Activated naive CD4-positive, alpha-beta T cell treated with anti-CD3 and anti-CD28 coated beads for 36 hours (primary cell): ENCODE results near the gene MRPS27. TPM values are rescaled to one million over a fixed set of nuclear protein-coding genes. Genes with fewer than 3 reads are reported as not detected.

Source experiments
- CTCF ChIA-PET: fragments of 350-600 bp; sonication (Branson Sonifier 250); formaldehyde crosslinking; loops from one replicate; lab custom pipeline; 2021; ENCODE audit warnings: antibody characterized with exemption; lab: Charles Lee
- DNase-seq: peaks from one replicate; pipeline ENCODE4 v3.0.0-alpha.2; 2020
- H3K27ac Mint-ChIP-seq: one replicate; pipeline ENCODE4 v1.8.0; 2021; ENCODE audit warnings: mild to moderate bottlenecking, mixed read lengths
- H3K27me3 Mint-ChIP-seq: one replicate; pipeline ENCODE4 v1.8.0; 2021; ENCODE audit warnings: low read depth, mixed read lengths
- H3K36me3 Mint-ChIP-seq: one replicate; pipeline ENCODE4 v1.8.0; 2021; ENCODE audit warnings: low read depth, mixed read lengths
- H3K4me1 Mint-ChIP-seq: one replicate; pipeline ENCODE4 v1.8.0; 2021; ENCODE audit warnings: low read depth, mixed read lengths
- H3K4me3 Mint-ChIP-seq: one replicate; pipeline ENCODE4 v1.8.0; 2021; ENCODE audit warnings: mild to moderate bottlenecking, moderate library complexity, mixed read lengths
- H3K9me3 Mint-ChIP-seq: one replicate; pipeline ENCODE4 v1.8.0; 2021; ENCODE audit warnings: mixed read lengths
- intact Hi-C: fragments of 100-400 bp; cut with micrococcal nuclease; formaldehyde crosslinking; loops from one replicate; pipeline ENCODE4 v1.15.1; 2023
- total RNA-seq, 2 experiments: library from RNA; stranded (reverse); gene quantifications; one replicate each; pipeline ENCODE4 v1.2.3, GENCODE V29; 2021

The MRPS27 gene
- total RNA-seq, 2 experiments from 2014 or later = 86.0 to 95.8 TPM

GRCh38 chr5:72269411-72269780 lies 50.6 kb downstream of the MRPS27 start:
- Mint-ChIP-seq H3K27me3 (no peaks in the 10 kb centered on the region), H3K4me3 (no peak overlapping the region), H3K27ac (no peak overlapping the region), H3K4me1 (peaks cover 4% of the 10 kb centered on the region), H3K36me3 (peaks cover 20% of the 10 kb centered on the region), H3K9me3 (no peaks in the 10 kb centered on the region)
- no peak for DNase-seq
- CTCF ChIA-PET = interaction anchor here (0.6 to 1.6 kb wide), 5 partner anchors 14 to 460 kb away, joined by 3 to 4 read pairs (median 3); no protein-coding TSS in a partner anchor
- intact Hi-C loops = loop anchor here (2.0 to 5.0 kb wide), 2 partner anchors 131 to 487 kb away; no protein-coding TSS in a partner anchor

GRCh38 chr5:72268753-72269410 lies 51.2 kb downstream of the MRPS27 start:
- Mint-ChIP-seq H3K27me3 (no peaks in the 10 kb centered on the region), H3K36me3 (peaks cover 20% of the 10 kb centered on the region), H3K4me1 (peaks cover 4% of the 10 kb centered on the region), H3K9me3 (no peaks in the 10 kb centered on the region), H3K4me3 (no peak overlapping the region), H3K27ac (no peak overlapping the region)
- CTCF ChIA-PET = interaction anchor here (0.6 to 1.6 kb wide), 5 partner anchors 14 to 124 kb away, joined by 3 to 4 read pairs (median 3); no protein-coding TSS in a partner anchor
- intact Hi-C loops = loop anchor here (2.0 to 5.0 kb wide), 2 partner anchors 130 to 487 kb away; no protein-coding TSS in a partner anchor
- peak; percentile 58 for DNase-seq

GRCh38 chr5:72268260-72268659 lies 51.8 kb downstream of the MRPS27 start:
- H3K4me3 Mint-ChIP-seq = no peak overlapping the region
- peaks cover 20% of the 10 kb centered on the region for H3K36me3 Mint-ChIP-seq
- no peaks in the 10 kb centered on the region for H3K27me3 Mint-ChIP-seq
- DNase-seq = no peak
- H3K27ac Mint-ChIP-seq = no peak overlapping the region
- CTCF ChIA-PET = interaction anchor here (0.8 to 1.6 kb wide), 4 partner anchors 15 to 569 kb away, joined by 3 to 4 read pairs (median 4); no protein-coding TSS in a partner anchor
- intact Hi-C loops = loop anchor here (2.0 to 5.0 kb wide), 2 partner anchors 129 to 486 kb away; no protein-coding TSS in a partner anchor
- peaks cover 7% of the 10 kb centered on the region for H3K4me1 Mint-ChIP-seq
- no peaks in the 10 kb centered on the region for H3K9me3 Mint-ChIP-seq

- no peak for DNase-seq
- Mint-ChIP-seq H3K9me3 (no peaks in the 10 kb centered on the region), H3K36me3 (peaks cover 21% of the 10 kb centered on the region), H3K27me3 (no peaks in the 10 kb centered on the region), H3K27ac (no peak overlapping the region), H3K4me1 (peaks cover 10% of the 10 kb centered on the region), H3K4me3 (no peak overlapping the region)
- intact Hi-C loops = loop anchor here (2.0 to 5.0 kb wide), 2 partner anchors 129 to 485 kb away; no protein-coding TSS in a partner anchor
- CTCF ChIA-PET = interaction anchor here (0.6 to 1.3 kb wide), 4 partner anchors 8 to 569 kb away, joined by 3 to 5 read pairs (median 4); no protein-coding TSS in a partner anchor
These were observed 52.4 kb downstream of the MRPS27 start for GRCh38 chr5:72267685-72268084.

- no peak overlapping the region for H3K4me3 Mint-ChIP-seq
- no peaks in the 10 kb centered on the region for H3K27me3 Mint-ChIP-seq
- peaks cover 20% of the 10 kb centered on the region for H3K36me3 Mint-ChIP-seq
- no peak for DNase-seq
- H3K9me3 Mint-ChIP-seq = no peaks in the 10 kb centered on the region
- CTCF ChIA-PET = interaction anchor here (0.6 kb wide), 1 partner anchor 7 kb away, joined by 5 read pairs; no protein-coding TSS in a partner anchor
- no peak overlapping the region for H3K27ac Mint-ChIP-seq
- peaks cover 8% of the 10 kb centered on the region for H3K4me1 Mint-ChIP-seq
- intact Hi-C loops = loop anchor here (5.0 kb wide), 1 partner anchor 485 kb away; no protein-coding TSS in a partner anchor
These were observed 53.2 kb downstream of the MRPS27 start for GRCh38 chr5:72266862-72267261.

GRCh38 chr5:72265032-72265877 lies 54.8 kb downstream of the MRPS27 start:
- H3K27me3 Mint-ChIP-seq = no peaks in the 10 kb centered on the region
- no peak for DNase-seq
- H3K36me3 Mint-ChIP-seq = peaks cover 21% of the 10 kb centered on the region
- H3K9me3 Mint-ChIP-seq = no peaks in the 10 kb centered on the region
- no peak overlapping the region for H3K4me3 Mint-ChIP-seq
- H3K4me1 Mint-ChIP-seq = peaks cover 8% of the 10 kb centered on the region
- no peak overlapping the region for H3K27ac Mint-ChIP-seq
- CTCF ChIA-PET = no interaction called here
- intact Hi-C loops = loop anchor here (5.0 kb wide), 1 partner anchor 483 kb away; no protein-coding TSS in a partner anchor

GRCh38 chr5:72256536-72256935 lies 63.5 kb downstream of the MRPS27 start:
- H3K27ac Mint-ChIP-seq = no peak overlapping the region
- no peak for DNase-seq
- H3K27me3 Mint-ChIP-seq = no peaks in the 10 kb centered on the region
- H3K36me3 Mint-ChIP-seq = peaks cover 27% of the 10 kb centered on the region
- no peak overlapping the region for H3K4me3 Mint-ChIP-seq
- intact Hi-C loops = no loop called here
- peaks cover 6% of the 10 kb centered on the region for H3K4me1 Mint-ChIP-seq
- no peaks in the 10 kb centered on the region for H3K9me3 Mint-ChIP-seq
- CTCF ChIA-PET = no interaction called here

- no peak for DNase-seq
- peaks cover 23% of the 10 kb centered on the region for H3K36me3 Mint-ChIP-seq
- no peaks in the 10 kb centered on the region for H3K27me3 Mint-ChIP-seq
- H3K9me3 Mint-ChIP-seq = no peaks in the 10 kb centered on the region
- no peak overlapping the region for H3K27ac Mint-ChIP-seq
- H3K4me3 Mint-ChIP-seq = no peak overlapping the region
- H3K4me1 Mint-ChIP-seq = peaks cover 6% of the 10 kb centered on the region
- intact Hi-C loops = no loop called here
- CTCF ChIA-PET = no interaction called here
These were observed 64.4 kb downstream of the MRPS27 start for GRCh38 chr5:72255670-72256069.

- intact Hi-C loops = no loop called here
- Mint-ChIP-seq H3K4me3 (no peak overlapping the region), H3K36me3 (peaks cover 24% of the 10 kb centered on the region), H3K9me3 (no peaks in the 10 kb centered on the region), H3K27me3 (no peaks in the 10 kb centered on the region), H3K27ac (no peak overlapping the region), H3K4me1 (peaks cover 7% of the 10 kb centered on the region)
- CTCF ChIA-PET = interaction anchor here (0.6 kb wide), 1 partner anchor 26 kb away, joined by 3 read pairs; no protein-coding TSS in a partner anchor
- DNase-seq = no peak
These were observed 64.8 kb downstream of the MRPS27 start for GRCh38 chr5:72255237-72255636.

GRCh38 chr5:72252574-72253155 lies 67.4 kb downstream of the MRPS27 start:
- Mint-ChIP-seq H3K27me3 (no peaks in the 10 kb centered on the region), H3K27ac (no peak overlapping the region), H3K4me1 (peaks cover 18% of the 10 kb centered on the region), H3K9me3 (no peaks in the 10 kb centered on the region), H3K36me3 (peaks cover 20% of the 10 kb centered on the region), H3K4me3 (no peak overlapping the region)
- no peak for DNase-seq
- CTCF ChIA-PET = no interaction called here
- intact Hi-C loops = no loop called here

- no peak for DNase-seq
- CTCF ChIA-PET = no interaction called here
These were observed 68.0 kb downstream of the MRPS27 start for GRCh38 chr5:72252008-72252407.

GRCh38 chr5:72251386-72251785 lies 68.7 kb downstream of the MRPS27 start:
- intact Hi-C loops = no loop called here
- no peak for DNase-seq
- Mint-ChIP-seq H3K9me3 (no peaks in the 10 kb centered on the region), H3K4me3 (no peak overlapping the region), H3K36me3 (peaks cover 14% of the 10 kb centered on the region), H3K27ac (no peak overlapping the region), H3K27me3 (no peaks in the 10 kb centered on the region), H3K4me1 (peaks cover 19% of the 10 kb centered on the region)
- CTCF ChIA-PET = no interaction called here

More at GRCh38 chr5:72252008-72252407, 68.0 kb downstream of the MRPS27 start:
- peaks cover 22% of the 10 kb centered on the region for H3K4me1 Mint-ChIP-seq
- H3K9me3 Mint-ChIP-seq = no peaks in the 10 kb centered on the region
- no peak overlapping the region for H3K4me3 Mint-ChIP-seq
- H3K27ac Mint-ChIP-seq = no peak overlapping the region
- intact Hi-C loops = no loop called here
- no peaks in the 10 kb centered on the region for H3K27me3 Mint-ChIP-seq
- H3K36me3 Mint-ChIP-seq = peaks cover 14% of the 10 kb centered on the region
